OCI-LY7 (cell line): ENCODE measurements around the gene USP43.

Source experiments
- CTCF ChIP-seq: fragments of 200-600 bp; sonication (generic); conservative IDR thresholded peaks from 2 replicates; pipeline ENCODE4 v1.5.1; 2014; ENCODE audit warnings: mild to moderate bottlenecking, antibody characterized with exemption, low read length, moderate library complexity, mixed read lengths
- EZH2phosphoT487 ChIP-seq: fragments of 200-600 bp; sonication (generic); IDR thresholded peaks from 2 replicates; pipeline ENCODE4 v1.6.1; 2018; ENCODE audit warnings: low read depth, borderline replicate concordance, mild to moderate bottlenecking, mixed run types, antibody characterized with exemption, low read length, moderate library complexity, mixed read lengths

GRCh38 chr17:9700754-9701476 lies 55.6 kb downstream of the USP43 start:
- TF ChIP-seq CTCF = no peak
- no peak for TF ChIP-seq EZH2phosphoT487
